ENCODE results near the gene GSDME. TPM values are rescaled to one million over a fixed set of nuclear protein-coding genes. Genes with fewer than 3 reads are reported as not detected.

GSDME gene
- total RNA-seq, 1 experiment from 2014 or later = 5.5 TPM

DNA sequence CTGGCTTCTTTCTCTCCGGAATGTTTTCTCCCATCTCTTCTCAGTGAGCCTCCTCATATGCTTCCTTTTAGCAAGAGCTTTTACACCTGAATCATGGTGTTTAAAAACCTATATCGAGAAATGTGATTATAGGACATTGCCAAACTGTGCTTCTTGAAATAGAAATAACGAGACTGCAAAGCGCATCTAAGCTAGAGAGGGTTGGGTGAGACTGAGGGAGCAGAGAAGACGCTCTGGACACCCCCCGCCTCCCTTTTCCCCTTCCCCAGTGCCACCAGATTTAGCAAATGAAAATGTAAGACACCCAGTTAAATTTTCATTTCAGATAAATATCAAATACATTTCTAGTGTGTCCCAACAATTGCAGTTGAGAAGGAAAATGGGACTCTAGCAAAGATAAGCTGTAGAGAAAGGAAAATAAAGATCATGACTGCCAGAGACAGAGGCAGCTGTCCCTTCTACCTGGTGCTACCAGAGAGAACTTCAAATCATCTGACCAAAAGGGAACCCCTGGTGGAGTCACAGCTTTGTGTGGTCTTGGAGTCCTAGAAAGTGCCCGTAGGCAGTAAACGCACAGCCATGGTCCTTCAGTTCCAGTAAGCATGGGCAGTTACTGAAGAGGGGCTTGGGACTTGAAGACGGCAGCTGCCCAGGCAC lies 14.6 kb downstream of the GSDME start:
- no peak overlapping the region for H2AFZ ChIP-seq (ENCODE audit: low read length)
- H4K8ac ChIP-seq (replicated peaks; ENCODE audit: insufficient read length, low read depth, low read length) = no peak overlapping the region
- H3K23me2 ChIP-seq (ENCODE audit: insufficient read length, low read depth, low read length, poor library complexity, severe bottlenecking) = no peaks in the 10 kb centered on the region
- H4K91ac ChIP-seq (ENCODE audit: insufficient read length, low read depth, low read length) = no peak overlapping the region
- no peak overlapping the region for H2BK120ac ChIP-seq (ENCODE audit: low read depth, low read length, poor library complexity, severe bottlenecking)
- Mint-ChIP-seq H3K27me3 (ENCODE audit: low read depth) (no peaks in the 10 kb centered on the region), H3K4me1 (peaks cover 0 to 7% of the 10 kb centered on the region in 2 experiments; a peak in 2 of 4 replicates), H3K36me3 (ENCODE audit: insufficient read depth in 1 of 3, low read depth in 3 of 3) (peaks cover 0 to 14% (median 3%) of the 10 kb centered on the region in 3 experiments; a peak in 4 of 7 replicates), H3K4me3 (no peak overlapping the region), H3K27ac (no peak overlapping the region), H3K9me3 (peaks cover 13 to 19% of the 10 kb centered on the region in 2 experiments)
- no peak for DNase-seq
- H3T11ph ChIP-seq (ENCODE audit: low read length) = no peak overlapping the region
- H3K4me1 ChIP-seq (ENCODE audit: insufficient read depth, low read length) = no peaks in the 10 kb centered on the region
- H2BK20ac ChIP-seq (ENCODE audit: low read depth, low read length, poor library complexity, severe bottlenecking) = no peak overlapping the region
- H3K56ac ChIP-seq (ENCODE audit: insufficient read length, low read depth, low read length) = no peak overlapping the region
- no peak overlapping the region for H3K14ac ChIP-seq (ENCODE audit: insufficient read depth, low read length)
- H3K4me2 ChIP-seq (ENCODE audit: insufficient read depth, insufficient read length, low read length) = no peak overlapping the region
- H3K27me3 ChIP-seq (ENCODE audit: insufficient read depth, low read length) = no peaks in the 10 kb centered on the region
- no peak overlapping the region for H2AK5ac ChIP-seq (ENCODE audit: insufficient read length, low read length)
- H3K4ac ChIP-seq (ENCODE audit: low read depth, low read length) = no peak overlapping the region
- no CpG with 5 or more reads among the region's 9 CpGs for WGBS (ENCODE audit: extremely low coverage, insufficient read length, low lambda C conversion rate)
- no peaks in the 10 kb centered on the region for H3K79me2 ChIP-seq (ENCODE audit: insufficient read depth, low read length)
- no peak overlapping the region for H2BK15ac ChIP-seq (ENCODE audit: low read depth, low read length)
- no peaks in the 10 kb centered on the region for H3K9me3 ChIP-seq (ENCODE audit: control insufficient read depth, low read depth, low read length)
- H2BK12ac ChIP-seq (ENCODE audit: insufficient read length, low read depth, low read length) = no peak overlapping the region
- no peaks in the 10 kb centered on the region for H3K79me1 ChIP-seq (ENCODE audit: insufficient read depth, low read depth, low read length, poor library complexity, severe bottlenecking)
- TF ChIP-seq, protein P1, sequence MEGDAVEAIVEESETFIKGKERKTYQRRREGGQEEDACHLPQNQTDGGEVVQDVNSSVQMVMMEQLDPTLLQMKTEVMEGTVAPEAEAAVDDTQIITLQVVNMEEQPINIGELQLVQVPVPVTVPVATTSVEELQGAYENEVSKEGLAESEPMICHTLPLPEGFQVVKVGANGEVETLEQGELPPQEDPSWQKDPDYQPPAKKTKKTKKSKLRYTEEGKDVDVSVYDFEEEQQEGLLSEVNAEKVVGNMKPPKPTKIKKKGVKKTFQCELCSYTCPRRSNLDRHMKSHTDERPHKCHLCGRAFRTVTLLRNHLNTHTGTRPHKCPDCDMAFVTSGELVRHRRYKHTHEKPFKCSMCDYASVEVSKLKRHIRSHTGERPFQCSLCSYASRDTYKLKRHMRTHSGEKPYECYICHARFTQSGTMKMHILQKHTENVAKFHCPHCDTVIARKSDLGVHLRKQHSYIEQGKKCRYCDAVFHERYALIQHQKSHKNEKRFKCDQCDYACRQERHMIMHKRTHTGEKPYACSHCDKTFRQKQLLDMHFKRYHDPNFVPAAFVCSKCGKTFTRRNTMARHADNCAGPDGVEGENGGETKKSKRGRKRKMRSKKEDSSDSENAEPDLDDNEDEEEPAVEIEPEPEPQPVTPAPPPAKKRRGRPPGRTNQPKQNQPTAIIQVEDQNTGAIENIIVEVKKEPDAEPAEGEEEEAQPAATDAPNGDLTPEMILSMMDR (conservative IDR thresholded peaks at IDR 0.05) = no peak
- no peak overlapping the region for H3K18ac ChIP-seq (ENCODE audit: insufficient read length, low read depth, low read length)
- no peak overlapping the region for H4K5ac ChIP-seq (ENCODE audit: insufficient read length, low read depth, low read length)
- no peak overlapping the region for H3K23ac ChIP-seq (ENCODE audit: insufficient read length, low read depth, low read length)
- H2BK5ac ChIP-seq (ENCODE audit: insufficient read length, low read length) = no peak overlapping the region
- H4K20me1 ChIP-seq (ENCODE audit: control insufficient read depth, insufficient read depth, insufficient read length) = no peaks in the 10 kb centered on the region
- no peak overlapping the region for H3K27ac ChIP-seq (ENCODE audit: insufficient read length, low read depth, low read length)
- H3K9ac ChIP-seq (ENCODE audit: extremely low read depth, insufficient read length, low read length) = no peak overlapping the region

Measured in H9 (cell line).